ENCODE results near the gene CTNNB1. TPM values are rescaled to one million over a fixed set of nuclear protein-coding genes. Genes with fewer than 3 reads are reported as not detected.

Gene CTNNB1
- total RNA-seq, 1 experiment from 2014 or later, result 747 TPM

DNA sequence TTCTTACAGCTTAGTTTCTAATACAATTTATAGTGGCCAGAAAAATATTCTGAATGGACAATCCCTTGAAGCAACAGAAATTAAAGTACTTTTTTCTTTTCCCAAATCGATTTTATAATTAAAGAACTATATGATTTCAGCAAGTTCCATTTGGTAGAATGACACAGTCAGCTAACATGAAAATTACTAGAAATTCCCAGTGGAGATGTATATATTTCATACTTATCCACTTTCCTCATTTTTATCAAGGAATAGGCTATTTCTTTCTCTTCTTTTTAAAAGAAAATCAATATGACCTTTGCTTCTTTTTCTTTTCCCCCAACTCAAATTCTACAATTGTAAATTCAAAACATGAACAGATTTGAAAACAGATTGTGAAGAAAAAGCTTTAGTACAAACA is 6.4 kb upstream of the CTNNB1 start:
- DNase-seq (ENCODE audit: low read depth), result no peak

DNA sequence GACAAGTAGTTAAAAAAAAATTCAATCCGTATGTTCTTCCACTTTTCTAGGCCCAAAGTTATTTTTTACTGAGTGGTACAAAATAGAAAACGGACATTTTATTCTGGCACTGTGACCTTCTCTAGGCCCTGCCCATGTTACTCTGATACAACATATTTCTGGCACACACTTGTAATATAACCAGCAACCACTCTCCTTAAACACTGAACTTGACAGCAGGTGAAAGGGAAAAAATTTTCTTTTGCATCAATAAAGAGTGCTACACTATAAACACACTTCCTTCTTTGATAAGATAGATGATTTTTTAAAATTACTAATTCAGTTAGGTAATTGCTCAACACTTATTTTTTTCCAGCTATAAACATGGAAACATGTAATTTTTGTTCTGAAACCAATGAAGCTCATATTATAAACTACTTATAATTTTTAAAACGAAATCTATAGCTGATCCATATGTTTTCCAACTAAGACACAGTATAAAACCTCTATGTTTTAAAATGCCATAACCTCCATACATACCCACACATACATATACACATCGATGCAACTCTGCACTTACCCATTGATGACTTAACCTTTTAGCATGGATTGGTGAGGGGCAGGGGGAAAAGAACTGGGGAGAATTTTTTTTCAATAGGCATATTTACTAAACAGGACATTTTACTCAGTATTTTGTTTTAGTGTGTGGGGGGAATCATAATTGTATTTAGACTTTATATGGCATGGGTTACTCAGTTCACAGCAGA is 5.3 kb upstream of the CTNNB1 start:
- DNase-seq (ENCODE audit: low read depth), result no peak

DNA sequence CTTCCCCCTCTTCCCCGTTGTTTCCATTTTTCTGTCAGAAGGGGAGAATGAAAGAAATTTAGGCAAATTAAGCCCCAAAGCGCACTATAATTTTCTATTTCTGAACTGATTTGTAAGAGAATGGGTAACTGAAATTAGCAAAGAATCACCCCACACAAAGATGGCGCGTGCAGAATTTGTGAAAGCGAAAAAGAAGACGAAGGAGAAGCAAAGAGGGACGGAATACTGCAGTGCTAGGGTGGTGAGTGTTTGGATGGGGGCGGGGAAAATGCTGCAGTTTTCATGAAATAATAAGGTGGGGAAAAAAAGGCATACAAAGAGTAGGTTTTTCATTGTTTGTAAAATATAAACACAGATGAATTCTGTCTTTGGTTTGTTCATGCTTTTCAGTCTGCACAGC is 4.6 kb upstream of the CTNNB1 start:
- DNase-seq (ENCODE audit: low read depth), result no peak

DNA sequence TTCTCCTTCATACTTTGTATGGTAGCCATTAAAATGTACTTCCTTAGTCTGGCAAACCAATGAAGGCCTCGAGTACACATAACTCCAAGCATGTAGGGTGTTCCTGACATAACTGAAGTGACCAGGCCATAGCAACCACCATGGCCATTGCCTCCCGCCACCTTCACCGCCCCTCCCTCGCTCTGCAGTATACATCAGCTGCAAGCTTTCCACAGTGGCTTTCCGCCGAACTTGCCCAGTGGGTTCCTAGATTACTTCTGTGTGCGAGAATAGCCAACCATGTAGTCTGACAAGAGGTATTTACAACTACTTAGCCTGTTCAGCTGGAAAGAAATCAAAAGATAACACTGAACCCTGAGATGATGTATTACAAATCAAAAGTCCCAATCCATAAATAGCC is 3.4 kb upstream of the CTNNB1 start:
- DNase-seq (ENCODE audit: low read depth), result no peak

DNA sequence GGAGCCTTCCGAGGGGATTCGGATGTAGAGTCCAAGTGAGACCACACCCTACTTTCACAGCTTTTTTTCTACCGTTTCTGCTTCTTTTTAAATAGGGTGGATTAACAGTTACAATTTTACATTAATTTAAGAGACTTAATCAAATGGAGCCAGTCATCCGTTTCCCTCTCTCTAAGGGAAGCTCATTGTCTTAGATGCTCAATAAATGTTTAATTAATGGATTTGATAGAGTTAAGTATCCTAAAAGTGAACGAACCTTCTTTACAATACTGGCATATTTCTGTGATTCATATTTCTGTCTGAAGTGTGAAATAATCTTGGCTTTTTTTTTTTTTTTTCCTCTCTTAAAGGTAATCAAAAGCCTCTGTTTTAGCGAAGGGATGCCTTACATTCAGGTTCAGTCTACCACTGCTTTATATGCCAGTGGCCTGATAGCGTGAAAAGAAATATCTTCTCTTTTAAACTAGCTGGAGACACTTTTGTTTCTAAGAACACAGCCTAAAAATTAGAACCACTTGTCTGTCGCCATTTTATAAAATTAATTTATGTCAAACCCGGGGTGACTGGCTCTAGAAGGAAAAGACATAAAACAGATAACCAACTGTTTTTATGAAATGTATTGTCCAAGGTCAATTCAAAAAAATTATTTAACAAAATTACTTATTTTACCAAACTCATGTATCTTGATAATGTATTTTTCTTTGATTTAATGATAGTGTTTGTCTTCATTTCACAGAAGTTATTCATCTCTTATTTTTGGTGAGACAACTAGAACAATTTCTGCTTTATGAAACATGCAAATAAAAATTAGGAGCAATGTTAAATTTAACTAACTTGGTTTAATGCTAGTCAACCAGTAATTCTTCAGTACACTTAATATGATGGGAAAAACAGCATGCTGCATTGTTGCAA is 2.5 kb upstream of the CTNNB1 start:
- DNase-seq (ENCODE audit: low read depth), result no peak

DNA sequence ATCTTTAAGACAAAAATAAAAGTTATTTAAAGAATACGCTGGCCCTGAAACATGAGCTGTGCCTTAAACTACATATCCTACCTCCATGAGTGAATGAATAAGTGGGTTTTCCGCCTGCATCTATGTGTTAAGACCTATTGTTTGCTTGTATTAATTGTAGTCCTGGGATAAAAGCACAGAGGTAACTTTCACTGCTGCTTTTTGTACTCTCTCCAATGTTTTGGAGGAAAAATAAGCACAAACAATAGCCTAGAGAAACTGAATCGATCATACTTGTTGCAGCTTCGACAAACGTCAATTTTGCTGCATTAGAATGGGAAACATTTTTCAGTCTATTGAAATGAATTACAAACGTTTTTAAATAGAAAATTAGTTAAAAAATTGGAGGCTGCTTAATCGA is 1.3 kb upstream of the CTNNB1 start:
- no peak for DNase-seq (ENCODE audit: low read depth)

DNA sequence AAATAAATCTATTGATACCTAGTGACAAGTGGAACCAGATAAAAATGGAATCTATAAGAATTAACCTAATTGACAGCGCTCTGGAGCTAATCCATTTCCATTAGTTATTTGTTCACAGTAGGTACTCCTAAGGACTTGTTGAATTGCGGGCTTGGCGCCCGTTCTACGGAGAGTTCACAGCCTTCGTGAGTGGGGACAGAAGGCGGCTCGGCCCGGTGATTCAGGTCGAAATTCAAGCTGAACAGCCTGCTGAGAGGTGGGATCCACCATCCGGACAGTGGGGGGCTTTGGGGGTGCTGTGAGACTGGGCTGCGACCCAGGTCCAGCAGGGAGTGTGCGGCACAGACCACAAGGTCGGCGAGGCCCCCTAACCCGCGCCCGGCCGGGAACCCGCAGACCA is 779 bp upstream of the CTNNB1 start:
- DNase-seq (ENCODE audit: low read depth), result peak; percentile 48

DNA sequence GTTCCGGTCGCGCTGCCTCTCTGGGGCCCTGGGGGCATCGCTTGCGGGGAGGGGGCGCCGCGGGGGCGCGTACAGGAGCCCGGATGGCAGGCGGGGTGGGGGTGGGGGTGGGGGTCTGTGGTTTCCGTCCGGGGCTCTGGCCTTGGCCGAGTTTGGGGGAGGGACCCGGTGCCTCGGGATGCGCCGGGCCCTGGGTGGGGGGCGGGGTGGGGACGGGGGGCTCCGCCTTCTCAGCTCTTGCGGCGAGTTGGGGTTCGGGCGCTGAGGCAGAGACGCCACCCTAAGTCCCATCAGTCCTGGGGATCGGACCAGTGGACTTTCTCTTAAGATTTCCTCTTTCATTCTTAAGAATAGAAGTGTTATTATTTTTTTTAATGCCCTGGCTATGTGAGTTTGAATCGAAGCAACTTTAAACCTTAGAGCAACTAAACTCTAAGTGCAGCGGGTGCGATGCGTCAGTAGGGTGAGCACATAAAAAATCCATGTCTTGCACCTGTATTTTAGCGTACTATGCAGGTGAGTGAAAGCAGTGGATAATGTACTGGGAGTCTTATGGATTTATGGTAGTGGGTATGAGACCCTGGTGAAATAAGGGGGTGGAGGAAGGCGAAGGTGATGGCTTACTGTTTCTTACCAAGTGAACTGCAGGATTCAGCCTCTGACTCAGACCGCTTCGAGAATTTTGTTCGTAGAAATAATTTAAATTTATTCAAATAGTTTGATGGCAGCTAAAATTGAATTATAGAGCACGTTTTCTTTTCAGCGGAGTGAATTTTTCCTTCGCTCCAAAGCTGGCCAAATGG is 762 bp downstream of the CTNNB1 start:
- peak; percentile 50 for DNase-seq (ENCODE audit: low read depth)

DNA sequence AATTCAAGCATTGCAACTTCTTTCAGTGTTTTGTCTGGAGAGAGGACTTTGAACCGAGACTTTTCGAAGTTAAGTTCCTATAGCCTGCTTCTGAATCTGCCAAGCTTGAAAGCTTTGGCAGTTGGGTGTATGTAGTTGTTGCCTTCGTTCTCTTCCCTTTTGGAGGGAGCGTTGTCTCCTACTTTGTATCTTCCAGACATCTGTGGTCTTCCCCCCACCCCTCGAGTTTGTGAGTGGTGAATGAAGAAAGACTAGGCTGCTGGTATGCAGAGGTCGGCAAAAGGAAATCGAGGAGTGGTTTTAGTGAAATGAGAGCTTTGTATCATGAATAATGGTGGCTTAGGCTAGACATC is 1.3 kb downstream of the CTNNB1 start:
- peak; percentile 63 for DNase-seq (ENCODE audit: low read depth)

DNA sequence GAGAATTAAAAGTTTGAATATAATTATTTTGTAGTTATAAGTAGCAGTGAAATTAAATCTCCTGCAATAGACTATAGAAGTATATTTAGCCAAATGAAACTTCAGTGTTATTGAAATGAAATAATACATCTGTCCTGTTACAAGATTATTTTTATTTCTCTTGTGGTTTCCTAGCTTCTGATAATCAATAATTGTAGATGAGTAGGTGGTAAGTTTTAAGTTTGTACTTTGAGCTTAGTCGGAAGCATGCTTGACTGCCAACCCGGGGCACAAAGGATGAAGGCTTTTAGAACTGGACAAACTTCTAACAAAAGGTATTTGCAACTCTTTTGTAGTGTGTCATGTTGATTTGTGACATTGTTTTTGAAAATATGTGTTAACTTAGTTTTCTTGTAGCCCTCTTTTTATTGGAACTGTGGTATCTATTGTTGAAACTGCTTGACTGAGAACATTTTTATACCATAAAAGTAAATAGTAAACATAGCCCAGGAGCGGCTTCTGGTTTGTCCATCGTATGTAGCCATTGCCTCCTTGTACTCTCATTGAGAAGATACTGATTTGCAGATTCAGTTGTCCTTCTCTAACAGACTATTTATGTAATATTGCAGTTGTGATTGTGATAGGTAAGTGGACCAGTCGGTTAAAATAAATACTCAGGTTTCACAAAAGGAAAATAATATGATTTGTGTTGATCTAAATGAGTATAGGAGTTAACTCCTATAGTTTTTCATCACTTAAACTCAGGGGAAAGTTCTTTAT is 2.9 kb downstream of the CTNNB1 start:
- no peak for DNase-seq (ENCODE audit: low read depth)

DNA sequence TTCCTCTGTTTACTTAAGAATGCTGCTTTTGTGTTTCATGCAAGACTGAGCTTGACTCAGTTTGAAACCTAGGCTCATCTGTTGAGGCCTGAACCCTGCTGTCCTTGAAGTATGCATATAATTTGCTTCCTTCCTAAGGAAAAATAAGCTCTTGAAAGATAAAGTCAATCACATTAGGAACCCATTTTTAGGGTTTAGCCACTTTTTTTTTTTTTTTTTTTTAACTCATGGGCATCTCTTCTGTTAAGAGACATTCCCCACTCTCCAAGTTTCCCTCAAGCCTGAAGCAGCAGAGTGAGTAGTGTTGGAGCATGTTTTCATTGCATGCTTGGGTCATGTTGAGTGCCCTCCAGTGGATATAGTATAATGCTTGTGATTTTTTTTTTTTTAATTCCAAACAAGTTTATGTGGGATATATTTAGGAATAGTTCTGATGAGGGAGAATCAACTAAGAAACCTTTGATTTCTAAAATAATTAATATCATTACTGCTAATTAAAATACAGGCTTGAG is 3.6 kb downstream of the CTNNB1 start:
- DNase-seq (ENCODE audit: low read depth), result peak; percentile 74

DNA sequence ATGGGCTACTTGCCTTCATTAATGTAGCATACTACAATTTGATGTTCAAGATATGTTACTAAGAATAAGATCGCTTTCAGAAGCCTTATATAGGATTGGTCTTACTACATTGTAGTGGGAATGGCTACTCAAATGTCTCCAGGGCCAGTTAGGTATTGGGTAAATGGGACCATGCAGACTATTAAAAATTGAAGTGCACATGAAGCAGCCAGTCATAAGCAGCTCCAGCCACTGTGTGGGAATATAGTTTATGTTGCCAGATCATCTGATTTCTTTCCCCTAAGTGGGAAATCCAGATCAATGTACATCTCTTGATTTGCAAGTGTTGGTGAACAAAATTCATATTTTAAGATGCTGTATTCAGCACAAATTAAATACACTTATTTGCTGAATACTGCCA is 5.1 kb downstream of the CTNNB1 start:
- no peak for DNase-seq (ENCODE audit: low read depth)

DNA sequence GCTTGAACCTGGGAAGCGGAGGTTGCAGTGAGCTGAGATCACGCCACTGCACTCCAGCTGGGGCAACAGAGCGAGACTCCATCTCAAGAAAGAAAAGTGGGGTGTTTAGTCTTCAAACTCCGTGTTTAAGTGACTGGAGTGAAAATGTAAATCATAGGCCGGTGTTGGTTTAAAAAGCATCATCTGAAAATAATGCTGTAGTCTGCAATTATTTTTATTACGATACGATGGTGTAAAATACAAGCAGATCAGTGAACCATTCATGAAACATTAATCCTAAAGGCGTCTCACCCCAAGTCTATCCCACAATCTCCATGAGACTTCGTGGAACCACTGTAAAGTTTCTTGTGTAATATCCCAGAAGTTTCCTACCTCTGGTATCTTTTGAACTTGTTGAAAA is 6.3 kb downstream of the CTNNB1 start:
- DNase-seq (ENCODE audit: low read depth), result no peak

DNA sequence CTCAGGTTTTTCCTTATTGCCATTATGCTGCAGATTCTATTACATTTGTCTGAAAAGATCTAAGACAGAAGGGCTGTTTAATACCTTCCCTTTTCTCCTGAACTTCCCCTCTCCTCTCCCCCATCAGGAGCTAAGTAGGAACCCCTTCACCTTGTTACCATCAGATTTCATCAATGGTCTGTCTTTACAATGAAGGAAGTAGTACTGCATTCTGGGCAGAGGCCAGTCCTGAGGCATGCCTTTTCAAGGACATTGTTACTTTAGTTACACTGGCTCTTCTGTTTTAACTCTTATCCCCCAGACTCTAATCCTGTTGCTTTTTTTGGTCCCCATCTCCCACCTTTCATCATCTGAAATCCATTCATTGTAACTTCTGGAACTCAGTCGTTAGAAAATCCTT is 8.1 kb downstream of the CTNNB1 start:
- DNase-seq (ENCODE audit: low read depth), result no peak

DNA sequence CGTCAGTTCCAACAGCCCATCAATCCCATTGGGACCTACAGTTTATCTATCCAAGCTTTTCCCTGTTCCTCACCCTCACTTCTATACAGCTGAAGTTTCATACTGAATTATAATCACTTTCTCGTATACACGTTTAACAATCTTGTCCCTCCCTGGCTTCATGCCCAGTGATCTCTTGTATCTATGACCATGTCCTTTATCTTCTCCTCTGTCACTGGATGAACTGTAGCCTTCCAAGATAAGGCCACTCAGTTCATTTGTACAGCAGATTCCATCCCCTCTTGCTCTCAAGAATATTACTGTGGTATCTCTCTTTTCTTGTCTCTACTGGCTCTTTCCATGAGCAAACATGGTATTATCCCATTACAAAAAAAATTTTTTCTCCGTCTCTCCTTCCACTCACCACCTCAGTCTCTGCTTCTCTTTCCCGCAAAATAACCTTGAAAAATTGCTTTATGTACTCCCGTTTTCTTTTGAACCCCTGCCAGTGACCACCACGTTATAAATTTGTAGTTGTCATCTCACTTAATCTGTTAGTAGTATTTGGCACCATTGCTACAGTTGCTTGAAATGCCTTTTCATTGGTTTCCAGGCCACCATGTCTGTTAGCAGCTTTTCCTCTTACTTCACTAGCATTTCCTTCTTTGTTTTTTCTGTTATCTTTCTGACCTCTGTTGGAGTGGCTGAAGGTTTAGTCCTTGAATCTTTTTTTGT is 9.4 kb downstream of the CTNNB1 start:
- DNase-seq (ENCODE audit: low read depth), result no peak

DNA sequence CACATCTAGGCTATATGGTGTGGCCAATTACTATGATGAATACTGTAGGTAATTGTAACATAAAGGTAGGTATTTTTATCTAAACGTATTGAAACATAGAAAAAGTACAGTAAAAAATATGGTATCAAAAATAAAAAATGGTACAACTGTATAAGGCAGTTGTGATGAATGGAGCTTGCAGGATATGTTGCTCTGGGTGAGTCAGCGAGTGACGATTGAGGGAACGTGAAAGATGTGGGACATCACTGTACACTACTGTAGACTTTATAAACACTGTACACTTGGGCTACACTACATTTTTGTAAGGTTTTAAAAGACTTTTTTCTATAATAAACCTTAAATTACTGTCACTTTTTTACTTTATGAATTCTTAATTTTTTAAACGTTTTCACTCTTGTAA is 10.3 kb downstream of the CTNNB1 start:
- DNase-seq (ENCODE audit: low read depth), result no peak

DNA sequence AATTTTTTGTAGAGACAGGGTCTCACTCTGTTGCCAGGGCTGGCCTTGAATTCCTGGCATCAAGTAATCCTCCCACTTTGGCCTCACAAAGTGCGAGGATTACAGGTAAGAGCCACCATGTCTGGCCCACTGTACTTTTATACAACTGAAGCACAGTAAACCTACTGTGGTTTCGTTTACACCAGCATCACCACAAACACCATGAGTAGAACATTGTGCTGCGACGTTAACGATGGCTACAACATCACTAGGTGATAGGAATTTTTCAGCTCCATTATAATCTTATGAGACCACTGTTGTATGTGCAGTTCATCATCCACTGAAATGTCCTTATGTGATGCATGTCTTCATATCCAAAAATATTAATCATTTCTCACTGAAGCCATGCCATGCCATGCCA is 11.7 kb downstream of the CTNNB1 start:
- no peak for DNase-seq (ENCODE audit: low read depth)

DNA sequence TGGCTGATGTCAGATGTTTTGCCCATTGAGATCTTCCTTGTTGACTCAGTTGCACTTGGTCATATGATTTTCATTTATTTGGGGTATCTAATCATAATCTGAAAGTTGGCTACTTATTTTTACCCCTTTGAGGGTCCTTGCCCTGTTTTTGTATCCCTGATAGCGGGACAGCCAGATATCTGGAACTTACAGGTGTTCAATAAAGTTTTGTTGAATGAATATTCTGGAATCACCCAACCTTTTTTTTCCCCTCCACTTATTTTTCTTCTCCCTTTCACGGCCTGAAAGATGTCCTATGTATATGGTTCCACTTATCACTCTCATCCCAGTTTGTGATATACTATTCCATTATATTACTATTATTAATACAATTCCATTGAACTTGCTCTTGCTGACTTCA is 12.8 kb downstream of the CTNNB1 start:
- DNase-seq (ENCODE audit: low read depth), result no peak

DNA sequence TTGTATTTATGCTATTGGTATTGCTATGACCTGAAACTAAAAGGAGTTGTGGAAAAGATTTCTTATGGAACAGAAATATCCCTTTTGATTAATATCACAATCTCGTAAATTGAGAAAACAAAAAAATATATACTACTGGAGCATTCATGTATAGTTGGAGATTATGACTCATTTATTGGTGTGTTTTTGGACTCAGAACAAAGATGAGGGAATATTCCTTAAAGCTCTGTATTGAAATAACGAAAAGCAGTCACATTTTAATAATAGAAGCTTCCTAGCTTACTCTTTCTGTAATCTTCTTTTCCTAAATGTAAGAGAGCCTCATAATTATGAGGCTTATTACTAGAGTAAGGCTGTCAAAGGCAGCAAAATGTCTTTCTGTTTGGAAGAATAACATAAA is 14.3 kb downstream of the CTNNB1 start:
- no peak for DNase-seq (ENCODE audit: low read depth)

DNA sequence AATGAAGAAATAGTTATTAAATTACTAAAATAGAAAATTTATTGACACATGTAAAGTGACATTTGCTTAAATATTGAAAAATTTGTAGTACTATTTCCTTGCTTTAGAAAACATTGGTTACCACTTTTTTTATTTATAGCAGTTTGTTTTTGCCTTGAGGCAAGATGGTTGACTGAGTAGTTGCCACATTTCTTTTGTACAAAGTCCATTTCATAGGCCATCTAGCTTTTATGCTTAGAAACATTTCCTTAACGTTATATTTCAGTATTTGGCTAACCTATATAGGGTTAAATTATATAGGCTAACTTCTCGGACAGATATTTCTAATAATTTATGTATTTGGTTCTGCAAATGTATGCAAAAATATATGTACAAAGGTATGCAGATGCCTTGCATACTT is 17.1 kb downstream of the CTNNB1 start:
- DNase-seq (ENCODE audit: low read depth), result no peak

DNA sequence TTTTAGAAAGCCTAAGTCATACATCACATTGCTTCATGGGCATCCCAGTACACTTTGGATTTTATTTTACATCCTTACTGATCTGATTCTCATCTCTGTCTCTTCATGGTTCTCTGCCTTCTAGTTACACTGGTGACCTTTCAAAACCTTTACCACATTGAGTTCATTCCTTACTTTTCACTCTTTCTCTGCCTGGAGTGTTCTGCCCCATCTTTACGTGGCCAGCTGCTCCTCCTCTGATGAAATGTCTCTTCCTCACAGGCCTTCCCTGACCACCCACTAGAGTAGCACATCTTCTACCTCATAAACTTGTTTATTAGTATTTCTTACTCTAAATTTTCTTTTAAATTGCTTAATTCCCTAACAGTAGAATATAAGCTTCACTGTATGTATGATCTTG is 17.7 kb downstream of the CTNNB1 start:
- no peak for DNase-seq (ENCODE audit: low read depth)

All from RPMI7951 (cell line).